Measurements from ENCODE around the gene EIF3A.

The EIF3A gene

GRCh38 chr10:118998183-118998582 lies 82.4 kb downstream of the EIF3A start:
- no peak overlapping the region for H3K27ac ChIP-seq (ENCODE audit: extremely low read depth, low read depth, low read length)
- ChIA-PET CTCF (no interaction called here), POLR2A (no interaction called here)
- no peaks in the 10 kb centered on the region for H3K9me3 ChIP-seq (ENCODE audit: control insufficient read depth, insufficient read depth, low read depth, low read length)
- H3K4me3 ChIP-seq (ENCODE audit: low read depth, low read length) = no peak overlapping the region
- TF ChIP-seq BCL6B (tag by site-specific recombination; IDR thresholded peaks at IDR 0.05) = no peak
- no peak for TF ChIP-seq ZBTB26 (tag by site-specific recombination; optimal IDR thresholded peaks at IDR 0.05)
- TF ChIP-seq ZNF623 (tag by site-specific recombination; IDR thresholded peaks at IDR 0.05) = no peak
- no peak for TF ChIP-seq HOXA7 (CRISPR knock-in tag; IDR thresholded peaks at IDR 0.05; ENCODE audit: borderline replicate concordance)
- TF ChIP-seq ZNF19 (tag by site-specific recombination; IDR thresholded peaks at IDR 0.05; ENCODE audit: low read depth) = no peak
- no peak for TF ChIP-seq ZNF335 (tag by site-specific recombination; conservative IDR thresholded peaks at IDR 0.05)
- no peak for TF ChIP-seq ZNF639 (tag by site-specific recombination; IDR thresholded peaks at IDR 0.05)
- no peaks in the 10 kb centered on the region for H3K4me1 ChIP-seq (ENCODE audit: control insufficient read depth, insufficient read depth, low read length)
- no peaks in the 10 kb centered on the region for H3K36me3 ChIP-seq (ENCODE audit: control insufficient read depth in 2 of 2, insufficient read depth in 1 of 2, low read length in 2 of 2)

- ChIA-PET POLR2A (no interaction called here), CTCF (no interaction called here)
- no peaks in the 10 kb centered on the region for H3K9me3 ChIP-seq (ENCODE audit: control insufficient read depth, insufficient read depth, low read depth, low read length)
- no peak for TF ChIP-seq TCF7L2 (IDR thresholded peaks at IDR 0.05; ENCODE audit: borderline replicate concordance, low read depth, low read length)
- TF ChIP-seq ZNF610 (tag by site-specific recombination; IDR thresholded peaks at IDR 0.05; ENCODE audit: borderline replicate concordance) = no peak
- TF ChIP-seq ZNF133 (tag by site-specific recombination; IDR thresholded peaks at IDR 0.05) = peak; percentile 59; the same call in 1 of the 2 replicates
- TF ChIP-seq ZNF114 (tag by site-specific recombination; IDR thresholded peaks at IDR 0.05) = no peak
- TF ChIP-seq HOXD13 (CRISPR knock-in tag; IDR thresholded peaks at IDR 0.05; ENCODE audit: borderline replicate concordance) = no peak
- no peak for TF ChIP-seq ZNF626 (tag by site-specific recombination; IDR thresholded peaks at IDR 0.05)
- no peaks in the 10 kb centered on the region for H3K4me1 ChIP-seq (ENCODE audit: control insufficient read depth, insufficient read depth, low read length)
- H3K36me3 ChIP-seq (ENCODE audit: control insufficient read depth in 2 of 2, insufficient read depth in 1 of 2, low read length in 2 of 2) = no peaks in the 10 kb centered on the region
- H3K4me3 ChIP-seq (ENCODE audit: low read depth, low read length) = no peak overlapping the region
- H3K27ac ChIP-seq (ENCODE audit: extremely low read depth, low read depth, low read length) = no peak overlapping the region
These were observed 83.2 kb downstream of the EIF3A start for GRCh38 chr10:118997379-118997778.

GRCh38 chr10:118995739-118996138 lies 84.9 kb downstream of the EIF3A start:
- POLR2A ChIA-PET = no interaction called here
- Histone ChIP-seq H3K36me3 (ENCODE audit: control insufficient read depth in 2 of 2, insufficient read depth in 1 of 2, low read length in 2 of 2) (no peaks in the 10 kb centered on the region), H3K4me1 (ENCODE audit: control insufficient read depth, insufficient read depth, low read length) (no peaks in the 10 kb centered on the region), H3K27ac (ENCODE audit: extremely low read depth, low read depth, low read length) (no peak overlapping the region), H3K4me3 (ENCODE audit: low read depth, low read length) (no peak overlapping the region), H3K9me3 (ENCODE audit: control insufficient read depth, insufficient read depth, low read depth, low read length) (no peaks in the 10 kb centered on the region)
- TF ChIP-seq RBAK (tag by site-specific recombination; IDR thresholded peaks at IDR 0.05) (no peak), KLF9 (tag by site-specific recombination; IDR thresholded peaks at IDR 0.05; ENCODE audit: low read depth) (no peak)
- CTCF ChIA-PET = no interaction called here

GRCh38 chr10:118994321-118994720 lies 86.3 kb downstream of the EIF3A start:
- Histone ChIP-seq H3K4me3 (ENCODE audit: low read depth, low read length) (no peak overlapping the region), H3K9me3 (ENCODE audit: control insufficient read depth, insufficient read depth, low read depth, low read length) (no peaks in the 10 kb centered on the region), H3K27ac (ENCODE audit: extremely low read depth, low read depth, low read length) (no peak overlapping the region), H3K4me1 (ENCODE audit: control insufficient read depth, insufficient read depth, low read length) (no peaks in the 10 kb centered on the region), H3K36me3 (ENCODE audit: control insufficient read depth in 2 of 2, insufficient read depth in 1 of 2, low read length in 2 of 2) (no peaks in the 10 kb centered on the region)
- TF ChIP-seq ZNF585B (tag by site-specific recombination; IDR thresholded peaks at IDR 0.05) = no peak
- ChIA-PET POLR2A (interaction anchor here (1.0 kb wide), 1 partner anchor 38 kb away, joined by 3 read pairs; no protein-coding TSS in a partner anchor), CTCF (no interaction called here)

Measured in HEK293 (cell line).